PC-3 (cell line): Measurements from ENCODE around the gene EIF4A2. TPM values are rescaled to one million over a fixed set of nuclear protein-coding genes. Genes with fewer than 3 reads are reported as not detected.
A peak's percentile ranks its signal among the peaks of the same experiment; 100 is the strongest.

Source experiments
- ATAC-seq: fragments of 200-7000 bp; cut with Tn5 transposase; 2 replicates; pipeline ENCODE4 v1.9.1; 2020; ENCODE audit warnings: mild to moderate bottlenecking, moderate library complexity
- BruUV-seq: library from RNA; stranded (reverse); fragments of 400-500 nt; replicated peaks from 2 replicates; lab custom pipeline; 2021; lab: Mats Ljungman, UMichigan
- CTCF ChIA-PET: fragments of 300-600 bp; sonication (Branson Sonifier 250); formaldehyde crosslinking; loops from one replicate; lab custom pipeline; 2022; ENCODE audit warnings: antibody characterized with exemption; lab: Charles Lee
- POLR2A ChIA-PET: fragments of 300-600 bp; sonication (Branson Sonifier 250); formaldehyde crosslinking; loops from one replicate; lab custom pipeline; 2022; ENCODE audit warnings: antibody characterized with exemption; ENCODE audit not compliant: unreplicated experiment; lab: Charles Lee
- DNase-seq: peaks from one replicate; pipeline ENCODE4 v3.0.0-alpha.2; 2015
- H2AFZ ChIP-seq: fragments of 300-600 bp; sonication (generic); 2 replicates; pipeline ENCODE4 v1.6.0; 2016; ENCODE audit warnings: antibody characterized with exemption, low read length
- H3F3A ChIP-seq: fragments of 300-600 bp; sonication (generic); one replicate; pipeline ENCODE4 v1.6.0; 2017; ENCODE audit warnings: antibody characterized with exemption, low read length, control low read depth, mild to moderate bottlenecking; ENCODE audit not compliant: unreplicated experiment
- H3K27ac ChIP-seq: fragments of 300-600 bp; sonication (generic); 2 replicates; pipeline ENCODE4 v1.5.1; 2016; ENCODE audit warnings: mild to moderate bottlenecking, low read length
- H3K27me3 ChIP-seq: fragments of 300-600 bp; sonication (generic); 2 replicates; pipeline ENCODE4 v1.6.1; 2016; ENCODE audit warnings: low read length, mixed read lengths
- H3K36me3 ChIP-seq: fragments of 300-600 bp; sonication (generic); 2 replicates; pipeline ENCODE4 v1.6.1; 2016; ENCODE audit warnings: low read depth, mixed run types, low read length, mixed read lengths
- H3K4me1 ChIP-seq: fragments of 300-600 bp; sonication (generic); 2 replicates; pipeline ENCODE4 v1.5.1; 2016; ENCODE audit warnings: low read length; ENCODE audit not compliant: insufficient read depth
- H3K4me2 ChIP-seq: fragments of 300-600 bp; sonication (generic); 2 replicates; pipeline ENCODE4 v1.6.0; 2016; ENCODE audit warnings: low read length
- H3K4me3 ChIP-seq: fragments of 300-600 bp; sonication (generic); 2 replicates; pipeline ENCODE4 v1.5.1; 2016; ENCODE audit warnings: mild to moderate bottlenecking, low read length, mixed read lengths
- H3K79me2 ChIP-seq: fragments of 300-600 bp; sonication (generic); 2 replicates; pipeline ENCODE4 v1.6.1; 2017; ENCODE audit warnings: low read length, mixed read lengths
- H3K9ac ChIP-seq: fragments of 300-600 bp; sonication (generic); 2 replicates; pipeline ENCODE4 v1.6.0; 2016; ENCODE audit warnings: mild to moderate bottlenecking, low read length
- H3K9me2 ChIP-seq: fragments of 300-600 bp; sonication (generic); replicated peaks from 2 replicates; pipeline ENCODE4 v1.6.1; 2016; ENCODE audit warnings: mixed run types, low read length, mixed read lengths
- H3K9me3 ChIP-seq: fragments of 300-600 bp; sonication (generic); 2 replicates; pipeline ENCODE4 v1.6.1; 2016; ENCODE audit warnings: low read length, mixed read lengths
- H4K20me1 ChIP-seq: fragments of 300-600 bp; sonication (generic); 2 replicates; pipeline ENCODE4 v1.6.1; 2016; ENCODE audit warnings: low read length, mixed read lengths
- CTCF ChIP-seq: fragments of 300-600 bp; sonication (generic); conservative IDR thresholded peaks from 2 replicates; pipeline ENCODE4 v1.5.1; 2017; ENCODE audit warnings: antibody characterized with exemption, low read depth, mild to moderate bottlenecking, low read length
- EZH2 ChIP-seq: fragments of 300-600 bp; sonication (generic); IDR thresholded peaks from one replicate; pipeline ENCODE4 v1.6.1; 2017; ENCODE audit warnings: antibody characterized with exemption, mild to moderate bottlenecking, low read length; ENCODE audit not compliant: unreplicated experiment
- intact Hi-C: fragments of 100-400 bp; cut with micrococcal nuclease; formaldehyde crosslinking; loops from 2 replicates; pipeline ENCODE4 v1.9.0; 2023
- total RNA-seq: library from RNA; depleted of rRNA; stranded (reverse); fragments of >200 nt; gene quantifications from 2 replicates; pipeline ENCODE4 v1.2.3, GENCODE V29; 2014

EIF4A2 gene
- total RNA-seq, 1 experiment from 2014 or later: 233 TPM

- H3K79me2 ChIP-seq: peaks cover 7% of the 10 kb centered on the region; the same call in 1 of the 2 replicates
- ATAC-seq (no peak), DNase-seq (no peak)
- H4K20me1 ChIP-seq: no peaks in the 10 kb centered on the region
- no peaks in the 10 kb centered on the region for H3F3A ChIP-seq
- H3K4me3 ChIP-seq: peak overlapping the region; percentile 91; the same call in 1 of the 2 replicates
- no peaks in the 10 kb centered on the region for H3K9me3 ChIP-seq
- POLR2A ChIA-PET: no interaction called here
- CTCF ChIA-PET: no interaction called here
- no peak overlapping the region for H2AFZ ChIP-seq
- BruUV-seq: TSS peak; percentile 73
- TF ChIP-seq EZH2 (no peak), CTCF (no peak)
- intact Hi-C loops: no loop called here
- no peaks in the 10 kb centered on the region for H3K9me2 ChIP-seq
- H3K4me1 ChIP-seq: peaks cover 9% of the 10 kb centered on the region; the same call in 1 of the 2 replicates
- H3K27me3 ChIP-seq: peaks cover 31% of the 10 kb centered on the region
- H3K9ac ChIP-seq: no peak overlapping the region
- H3K27ac ChIP-seq: no peak overlapping the region
- H3K36me3 ChIP-seq: no peaks in the 10 kb centered on the region
- peak overlapping the region; percentile 99 for H3K4me2 ChIP-seq
Observed at GRCh38 chr3:186825872-186826409, 42.6 kb downstream of the EIF4A2 start.

GRCh38 chr3:186826410-186826975, 43.1 kb downstream of the EIF4A2 start:
- DNase-seq (no peak), ATAC-seq (peak; percentile 21)
- no peaks in the 10 kb centered on the region for H4K20me1 ChIP-seq
- H3K4me2 ChIP-seq: peak overlapping the region; percentile 99
- no TSS peak for BruUV-seq
- ChIA-PET CTCF (no interaction called here), POLR2A (no interaction called here)
- peaks cover 32% of the 10 kb centered on the region for H3K27me3 ChIP-seq
- H3K27ac ChIP-seq: no peak overlapping the region
- H3K4me1 ChIP-seq: peaks cover 9% of the 10 kb centered on the region; the same call in 1 of the 2 replicates
- H3K9me3 ChIP-seq: no peaks in the 10 kb centered on the region
- TF ChIP-seq CTCF: no peak
- H2AFZ ChIP-seq: peak overlapping the region; percentile 95; the same call in 1 of the 2 replicates
- H3K9me2 ChIP-seq: no peaks in the 10 kb centered on the region
- peak overlapping the region; percentile 92; the same call in 1 of the 2 replicates for H3K9ac ChIP-seq
- H3K79me2 ChIP-seq: peaks cover 7% of the 10 kb centered on the region; the same call in 1 of the 2 replicates
- intact Hi-C loops: no loop called here
- H3F3A ChIP-seq: no peaks in the 10 kb centered on the region
- peak overlapping the region; percentile 91 for H3K4me3 ChIP-seq
- no peaks in the 10 kb centered on the region for H3K36me3 ChIP-seq
